Thoracic aorta (tissue), 2 donors: Measurements from ENCODE around the gene TM4SF18. TPM values are rescaled to one million over a fixed set of nuclear protein-coding genes. Genes with fewer than 3 reads are reported as not detected.

Experiments
- ATAC-seq: fragments of 150-250 bp; one replicate; pipeline ENCODE4 v1.8.0; 2017; ENCODE audit warnings: low read depth; ENCODE audit not compliant: insufficient number of reproducible peaks, low FRiP score
- DNase-seq: peaks from one replicate; pipeline ENCODE4 v3.0.0-alpha.2; 2020; ENCODE audit warnings: low spot score
- H3K27ac ChIP-seq, 2 donors: fragments of 200-600 bp; sonication (generic); 1 replicate in 1 of 2; 2 replicates in 1 of 2; pipeline ENCODE4 v1.5.1; 2016; ENCODE audit warnings: mild to moderate bottlenecking in 2 of 2, moderate library complexity in 2 of 2
- H3K27me3 ChIP-seq: fragments of 200-600 bp; sonication (generic); replicated peaks from 2 replicates; pipeline ENCODE4 v1.6.0; 2016; ENCODE audit warnings: mild to moderate bottlenecking; ENCODE audit not compliant: insufficient read depth
- H3K36me3 ChIP-seq: fragments of 200-600 bp; sonication (generic); one replicate; pipeline ENCODE4 v1.5.1; 2016
- H3K4me1 ChIP-seq, 2 donors: fragments of 200-600 bp; sonication (generic); 1 replicate in 1 of 2; 2 replicates in 1 of 2; pipeline versions ENCODE4 v1.5.1 to v1.6.0; 2016; ENCODE audit warnings: low read depth in 2 of 2, mild to moderate bottlenecking in 1 of 2; ENCODE audit not compliant: control insufficient read depth in 1 of 2
- H3K4me3 ChIP-seq: fragments of 200-600 bp; sonication (generic); 2 replicates; pipeline ENCODE4 v1.5.1; 2016; ENCODE audit warnings: mild to moderate bottlenecking
- H3K9me3 ChIP-seq: fragments of 200-600 bp; sonication (generic); 2 replicates; pipeline ENCODE4 v1.5.1; 2016
- total RNA-seq, 2 donors: library from RNA; depleted of rRNA; stranded (reverse); fragments of >200 nt; gene quantifications; one replicate each; pipeline versions ENCODE4 v1.1.0 to v1.2.3, GENCODE V29; 2016
- TF ChIP-seq, protein P1 (sequence below): fragments of 200-600 bp; sonication (generic); IDR thresholded peaks from one replicate; pipeline ENCODE4 v1.5.1; 2019; ENCODE audit warnings: antibody characterized with exemption

The TM4SF18 gene
- total RNA-seq, 2 donors from 2014 or later: 1.9 to 4.9 TPM

DNA sequence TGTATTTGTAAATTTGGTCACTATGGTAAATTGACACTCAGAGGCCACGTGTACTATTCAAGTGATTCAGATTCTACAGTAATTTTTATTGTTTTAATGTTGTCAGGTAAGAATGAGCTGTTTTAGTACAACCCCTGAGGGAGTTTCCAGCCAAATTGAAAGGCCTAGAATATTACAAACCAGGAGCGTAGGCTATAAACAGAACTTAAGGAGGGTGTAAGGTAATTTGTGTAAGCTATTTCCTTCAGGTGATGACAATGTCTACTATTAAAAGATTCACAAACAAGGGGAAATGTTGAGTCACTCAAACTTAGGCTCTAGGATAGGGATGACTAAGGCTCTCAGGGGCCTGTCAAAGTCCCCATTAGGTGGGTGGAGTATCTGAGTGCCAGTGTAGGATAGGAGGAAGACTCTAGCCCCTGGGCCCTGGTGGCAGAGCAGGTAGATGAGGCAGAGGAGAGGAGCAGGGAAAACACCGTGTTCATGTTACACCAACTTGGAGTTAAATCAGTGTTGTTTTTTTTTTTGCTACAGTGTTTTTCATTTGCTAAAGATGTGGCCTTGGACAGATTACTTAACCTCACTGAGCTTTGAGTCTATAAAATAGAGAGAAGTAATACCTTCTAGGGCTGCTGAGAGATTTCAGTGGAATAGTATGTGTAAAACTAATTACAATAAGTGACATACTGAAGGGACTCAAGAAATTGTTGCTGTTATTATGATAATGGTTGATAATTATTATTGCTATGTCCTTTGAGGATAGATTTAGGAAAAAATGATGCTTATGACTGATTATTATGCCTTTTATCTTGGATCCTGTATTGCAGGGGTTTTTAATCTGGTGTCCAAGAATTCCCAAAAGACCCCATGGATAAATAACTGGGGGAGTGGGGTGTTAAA, 33.8 kb upstream of the TM4SF18 start:
- no peak overlapping the region for H3K4me3 ChIP-seq
- no peak for DNase-seq
- peaks cover 7% of the 10 kb centered on the region for H3K36me3 ChIP-seq
- H3K9me3 ChIP-seq: no peaks in the 10 kb centered on the region
- peak overlapping the region in 1 of 2 donors; percentile 15 for H3K27ac ChIP-seq
- no peaks in the 10 kb centered on the region for H3K27me3 ChIP-seq
- peak; percentile 36 for ATAC-seq
- TF ChIP-seq, protein P1, sequence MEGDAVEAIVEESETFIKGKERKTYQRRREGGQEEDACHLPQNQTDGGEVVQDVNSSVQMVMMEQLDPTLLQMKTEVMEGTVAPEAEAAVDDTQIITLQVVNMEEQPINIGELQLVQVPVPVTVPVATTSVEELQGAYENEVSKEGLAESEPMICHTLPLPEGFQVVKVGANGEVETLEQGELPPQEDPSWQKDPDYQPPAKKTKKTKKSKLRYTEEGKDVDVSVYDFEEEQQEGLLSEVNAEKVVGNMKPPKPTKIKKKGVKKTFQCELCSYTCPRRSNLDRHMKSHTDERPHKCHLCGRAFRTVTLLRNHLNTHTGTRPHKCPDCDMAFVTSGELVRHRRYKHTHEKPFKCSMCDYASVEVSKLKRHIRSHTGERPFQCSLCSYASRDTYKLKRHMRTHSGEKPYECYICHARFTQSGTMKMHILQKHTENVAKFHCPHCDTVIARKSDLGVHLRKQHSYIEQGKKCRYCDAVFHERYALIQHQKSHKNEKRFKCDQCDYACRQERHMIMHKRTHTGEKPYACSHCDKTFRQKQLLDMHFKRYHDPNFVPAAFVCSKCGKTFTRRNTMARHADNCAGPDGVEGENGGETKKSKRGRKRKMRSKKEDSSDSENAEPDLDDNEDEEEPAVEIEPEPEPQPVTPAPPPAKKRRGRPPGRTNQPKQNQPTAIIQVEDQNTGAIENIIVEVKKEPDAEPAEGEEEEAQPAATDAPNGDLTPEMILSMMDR: no peak
- peaks cover 15 to 35% of the 10 kb centered on the region in 2 donors for H3K4me1 ChIP-seq

DNA sequence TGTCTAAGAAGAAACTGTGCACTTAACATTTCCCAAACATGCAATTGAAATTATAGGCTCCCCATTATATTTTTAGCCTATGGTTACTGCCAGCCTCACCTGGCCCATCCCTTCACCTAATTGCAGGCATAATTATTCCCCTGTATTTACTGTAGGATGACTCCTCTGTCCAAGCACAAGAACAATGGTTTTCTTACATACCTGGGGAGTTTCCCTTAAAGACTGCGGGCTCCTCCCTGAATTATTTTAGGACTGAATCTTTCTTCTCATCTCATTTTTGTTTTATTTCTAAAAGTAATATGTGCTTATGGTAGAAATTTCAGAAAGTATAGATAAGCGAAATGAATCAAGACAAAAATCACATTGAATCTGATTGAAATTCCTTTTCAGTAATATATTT, 32.6 kb upstream of the TM4SF18 start:
- Histone ChIP-seq H3K4me1 (peaks cover 11 to 23% of the 10 kb centered on the region in 2 donors), H3K9me3 (no peaks in the 10 kb centered on the region), H3K36me3 (peaks cover 7% of the 10 kb centered on the region), H3K27ac (no peak overlapping the region), H3K4me3 (no peak overlapping the region), H3K27me3 (no peaks in the 10 kb centered on the region)
- TF ChIP-seq, protein P1: no peak
- no peak for ATAC-seq
- no peak for DNase-seq

DNA sequence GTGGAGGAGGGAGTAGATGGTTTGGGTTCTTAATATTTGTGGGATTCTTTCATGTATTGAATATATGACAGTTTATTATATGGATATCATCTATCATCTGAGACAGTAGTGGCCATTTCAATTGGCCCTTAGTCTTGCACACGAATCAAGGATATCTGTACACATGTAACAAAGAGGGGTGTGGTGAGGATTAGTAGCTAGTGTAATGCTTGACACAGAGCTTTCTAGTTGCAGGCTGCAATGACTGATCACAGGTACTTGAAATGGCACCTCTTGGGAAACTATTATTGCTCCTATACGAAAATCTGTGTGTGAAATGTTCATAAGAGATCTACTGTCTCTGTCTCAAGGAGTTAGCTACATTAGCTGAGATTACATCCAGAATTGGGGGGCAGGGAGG, 31.2 kb upstream of the TM4SF18 start:
- TF ChIP-seq, protein P1: no peak
- Histone ChIP-seq H3K9me3 (no peaks in the 10 kb centered on the region), H3K4me1 (peaks cover 0 to 10% of the 10 kb centered on the region in 2 donors), H3K27me3 (no peaks in the 10 kb centered on the region), H3K27ac (no peak overlapping the region), H3K36me3 (peaks cover under 1% of the 10 kb centered on the region), H3K4me3 (no peak overlapping the region)
- DNase-seq (no peak), ATAC-seq (no peak)

DNA sequence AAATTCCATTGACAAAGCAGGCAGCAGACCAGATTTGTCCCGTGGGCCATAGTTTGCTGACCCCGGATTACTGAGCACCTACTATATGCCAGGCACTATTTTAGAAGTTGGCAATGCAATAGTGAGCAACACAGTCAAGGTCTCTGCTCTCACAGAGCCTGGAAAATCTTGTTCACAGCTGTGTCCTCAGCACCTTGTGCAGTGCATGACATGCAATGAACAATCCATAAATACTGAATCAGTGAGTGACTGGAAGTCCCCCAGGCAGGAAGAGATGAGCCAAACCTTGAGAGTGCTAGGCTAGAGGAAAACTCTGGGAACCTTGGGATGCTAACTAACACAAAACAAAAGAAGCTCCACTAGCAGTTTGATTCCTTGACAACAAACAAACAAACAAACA, 29.6 kb upstream of the TM4SF18 start:
- ATAC-seq (no peak), DNase-seq (no peak)
- no peaks in the 10 kb centered on the region for H3K9me3 ChIP-seq
- H3K27ac ChIP-seq: no peak overlapping the region
- no peaks in the 10 kb centered on the region for H3K36me3 ChIP-seq
- no peaks in the 10 kb centered on the region for H3K27me3 ChIP-seq
- no peak overlapping the region for H3K4me3 ChIP-seq
- TF ChIP-seq, protein P1: no peak
- H3K4me1 ChIP-seq: peaks cover 0 to 9% of the 10 kb centered on the region in 2 donors

DNA sequence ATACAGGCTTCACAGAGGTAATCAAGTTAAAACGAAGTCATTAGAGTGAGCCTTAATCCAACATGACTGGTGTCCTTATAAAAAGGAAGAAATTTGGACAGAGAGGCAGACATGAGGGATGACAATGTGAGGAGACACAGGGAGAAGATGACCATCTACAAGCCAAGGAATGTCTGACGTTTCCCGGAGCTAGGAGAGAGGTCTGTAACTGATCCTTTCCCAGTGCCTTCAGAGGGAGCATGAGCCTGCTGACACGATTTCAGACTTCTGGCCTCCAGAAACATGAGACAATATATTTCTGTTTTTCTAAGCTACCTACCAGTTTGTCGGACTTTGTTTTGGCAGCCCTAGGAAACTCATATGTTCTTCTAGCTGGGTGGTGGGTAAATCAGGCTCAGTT, 28.9 kb upstream of the TM4SF18 start:
- no peak for DNase-seq
- no peak for ATAC-seq
- Histone ChIP-seq H3K9me3 (no peaks in the 10 kb centered on the region), H3K27me3 (no peaks in the 10 kb centered on the region), H3K4me1 (peaks cover 0 to 5% of the 10 kb centered on the region in 2 donors), H3K27ac (no peak overlapping the region), H3K4me3 (no peak overlapping the region), H3K36me3 (no peaks in the 10 kb centered on the region)
- TF ChIP-seq, protein P1: no peak
